Ishikawa (cell line): ENCODE results near the gene MMP2.

Experiments
- EGR1 ChIP-seq: IDR thresholded peaks from 2 replicates; pipeline ENCODE4 v1.6.1; 2012
- TAF1 ChIP-seq: IDR thresholded peaks from 2 replicates; pipeline ENCODE4 v1.6.1; 2012; ENCODE audit warnings: low read depth, mild to moderate bottlenecking
- USF1 ChIP-seq: IDR thresholded peaks from 2 replicates; pipeline ENCODE4 v1.6.1; 2012

GRCh38 chr16:55527885-55528284, 48.9 kb downstream of the MMP2 start:
- no peak for TF ChIP-seq USF1
- no peak for TF ChIP-seq TAF1
- TF ChIP-seq EGR1: no peak
